ENCODE measurements around the gene CNTNAP2.

The CNTNAP2 gene

DNA sequence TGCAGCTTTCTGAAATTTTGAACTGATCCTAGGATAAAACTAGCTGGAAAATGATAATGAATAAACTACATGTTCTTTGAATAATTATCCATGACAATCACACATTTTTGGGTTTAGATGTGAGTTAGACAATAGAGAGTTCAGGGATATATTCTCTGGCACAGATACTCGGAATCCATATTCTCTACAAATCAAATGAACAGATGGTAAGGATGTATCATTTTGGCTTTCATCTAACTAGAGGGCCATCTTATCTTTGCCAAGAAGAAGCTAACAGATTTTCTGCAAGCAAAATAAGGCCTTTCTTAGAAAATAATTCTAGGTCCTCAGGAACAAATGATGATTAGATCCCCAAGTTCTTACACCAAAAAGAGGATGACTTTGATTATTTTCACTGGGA, 2118.1 kb downstream of the CNTNAP2 start:
- TF ChIP-seq, protein P1, sequence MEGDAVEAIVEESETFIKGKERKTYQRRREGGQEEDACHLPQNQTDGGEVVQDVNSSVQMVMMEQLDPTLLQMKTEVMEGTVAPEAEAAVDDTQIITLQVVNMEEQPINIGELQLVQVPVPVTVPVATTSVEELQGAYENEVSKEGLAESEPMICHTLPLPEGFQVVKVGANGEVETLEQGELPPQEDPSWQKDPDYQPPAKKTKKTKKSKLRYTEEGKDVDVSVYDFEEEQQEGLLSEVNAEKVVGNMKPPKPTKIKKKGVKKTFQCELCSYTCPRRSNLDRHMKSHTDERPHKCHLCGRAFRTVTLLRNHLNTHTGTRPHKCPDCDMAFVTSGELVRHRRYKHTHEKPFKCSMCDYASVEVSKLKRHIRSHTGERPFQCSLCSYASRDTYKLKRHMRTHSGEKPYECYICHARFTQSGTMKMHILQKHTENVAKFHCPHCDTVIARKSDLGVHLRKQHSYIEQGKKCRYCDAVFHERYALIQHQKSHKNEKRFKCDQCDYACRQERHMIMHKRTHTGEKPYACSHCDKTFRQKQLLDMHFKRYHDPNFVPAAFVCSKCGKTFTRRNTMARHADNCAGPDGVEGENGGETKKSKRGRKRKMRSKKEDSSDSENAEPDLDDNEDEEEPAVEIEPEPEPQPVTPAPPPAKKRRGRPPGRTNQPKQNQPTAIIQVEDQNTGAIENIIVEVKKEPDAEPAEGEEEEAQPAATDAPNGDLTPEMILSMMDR (IDR thresholded peaks at IDR 0.05; ENCODE audit: extremely low read depth, missing control alignments): no peak
- no peak for DNase-seq (ENCODE audit: low spot score)

DNA sequence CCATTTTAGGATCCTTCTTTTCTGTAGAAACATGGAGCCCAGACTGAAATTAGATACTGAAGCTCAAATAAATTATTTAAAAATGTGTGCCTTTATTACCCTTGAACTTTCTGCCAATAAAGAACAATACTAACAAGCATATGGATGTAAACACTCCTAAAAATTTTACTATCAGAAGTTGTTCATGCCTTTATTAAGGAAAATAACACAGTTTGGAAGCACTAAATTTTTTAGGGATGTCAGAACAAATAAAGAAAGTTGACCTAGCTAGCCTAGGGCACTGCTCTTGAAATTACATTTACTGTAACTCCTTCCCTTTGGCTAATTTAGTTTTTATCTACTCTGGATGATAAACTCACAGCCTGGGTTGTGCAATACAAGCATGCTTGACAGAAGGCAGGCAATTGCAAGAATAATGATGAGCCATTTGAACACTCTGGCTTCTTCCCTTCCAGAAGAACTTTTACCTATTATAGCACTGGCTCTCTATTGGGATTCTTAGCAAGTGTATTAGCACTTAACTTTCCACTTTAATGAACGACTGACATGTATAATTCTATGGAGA, 2122.2 kb downstream of the CNTNAP2 start:
- TF ChIP-seq, protein P1 (IDR thresholded peaks at IDR 0.05; ENCODE audit: extremely low read depth, missing control alignments): no peak

GRCh38 chr7:148241700-148242293, 2125.2 kb downstream of the CNTNAP2 start:
- TF ChIP-seq, protein P1 (IDR thresholded peaks at IDR 0.05; ENCODE audit: extremely low read depth, missing control alignments): no peak
- DNase-seq (ENCODE audit: low spot score): no peak

More for the DNA sequence above, 2122.2 kb downstream of the CNTNAP2 start:
- DNase-seq (ENCODE audit: low spot score): no peak

DNA sequence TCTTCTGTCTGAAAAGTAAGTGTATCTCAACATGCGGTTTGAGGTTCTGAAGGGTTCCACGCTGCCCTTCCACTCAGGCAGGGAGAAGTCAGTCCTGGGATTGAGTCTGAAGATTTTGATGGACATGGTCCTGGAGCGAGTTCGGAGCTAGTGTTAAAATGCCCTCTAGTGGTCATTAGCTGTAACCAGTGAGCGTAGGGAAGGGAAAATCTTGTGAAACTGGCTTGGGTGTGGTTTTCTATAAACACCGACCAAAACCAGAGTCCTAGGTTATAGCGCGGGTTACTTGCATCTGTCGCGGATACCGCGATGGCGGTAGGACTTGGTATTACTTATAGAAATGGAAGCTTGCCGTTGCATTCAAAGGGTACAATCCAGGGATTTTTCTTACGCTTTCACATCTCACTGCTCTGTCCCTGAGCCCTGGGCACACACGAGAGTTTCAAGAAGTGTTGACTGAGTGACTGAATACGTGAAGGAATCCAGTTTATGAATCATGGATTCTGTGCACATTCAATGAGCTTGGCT, 2125.8 kb downstream of the CNTNAP2 start:
- peak; percentile 54 for DNase-seq (ENCODE audit: low spot score)
- TF ChIP-seq, protein P1 (IDR thresholded peaks at IDR 0.05; ENCODE audit: extremely low read depth, missing control alignments): peak; percentile 83

GRCh38 chr7:148245381-148245780, 2128.8 kb downstream of the CNTNAP2 start:
- TF ChIP-seq, protein P1 (IDR thresholded peaks at IDR 0.05; ENCODE audit: extremely low read depth, missing control alignments): no peak
- no peak for DNase-seq (ENCODE audit: low spot score)

DNA sequence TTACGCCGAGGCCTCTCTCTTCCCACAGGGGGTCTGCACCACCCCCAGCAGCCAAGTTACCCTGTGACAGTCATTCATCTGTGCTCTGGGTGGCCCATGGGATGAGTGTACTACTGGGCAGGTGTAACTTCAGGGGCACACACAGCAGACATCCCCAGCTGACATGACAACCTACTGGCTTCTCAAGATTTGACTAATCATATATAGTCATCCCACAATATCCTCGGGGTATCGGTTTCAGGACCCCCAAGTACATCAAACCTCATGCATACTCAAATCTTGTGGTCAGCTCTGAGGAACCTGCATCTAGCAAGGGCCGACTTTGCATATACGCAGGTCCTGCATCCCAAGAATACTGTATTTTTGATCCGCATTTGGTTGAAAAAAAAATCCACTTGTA, 2137.0 kb downstream of the CNTNAP2 start:
- TF ChIP-seq, protein P1 (IDR thresholded peaks at IDR 0.05; ENCODE audit: extremely low read depth, missing control alignments): no peak
- peak; percentile 27 for DNase-seq (ENCODE audit: low spot score)

DNA sequence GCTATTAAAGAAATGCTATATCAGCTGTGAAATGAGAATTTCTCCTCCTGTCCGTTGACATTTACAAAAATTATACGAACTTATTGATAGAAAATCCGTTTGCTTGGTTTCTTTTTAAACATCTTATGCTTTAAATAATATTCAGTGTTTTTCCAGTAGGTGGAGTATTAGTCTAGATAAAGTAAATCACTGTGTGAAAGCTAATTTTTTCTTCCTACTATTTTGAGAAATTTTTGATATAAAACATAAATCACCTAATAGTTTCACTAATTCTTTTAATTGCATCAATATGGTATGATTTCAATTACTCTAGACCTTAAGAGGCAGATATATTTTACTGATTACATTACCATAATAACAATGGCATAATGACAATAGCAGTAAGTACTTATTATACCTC, 2138.7 kb downstream of the CNTNAP2 start:
- no peak for DNase-seq (ENCODE audit: low spot score)
- TF ChIP-seq, protein P1 (IDR thresholded peaks at IDR 0.05; ENCODE audit: extremely low read depth, missing control alignments): no peak
